GM12873 (cell line): Measurements from ENCODE around the gene TMEM131L.

ENCODE experiments used
- CTCF ChIP-seq: IDR thresholded peaks from 2 replicates; pipeline ENCODE4 v1.5.1; 2012; ENCODE audit warnings: low read depth, mild to moderate bottlenecking, moderate library complexity, low read length, control low read depth; ENCODE audit not compliant: insufficient read depth; ENCODE audit errors: missing control alignments

The TMEM131L gene

GRCh38 chr4:153497091-153497531 is 31.0 kb downstream of the TMEM131L start:
- TF ChIP-seq CTCF = no peak

DNA sequence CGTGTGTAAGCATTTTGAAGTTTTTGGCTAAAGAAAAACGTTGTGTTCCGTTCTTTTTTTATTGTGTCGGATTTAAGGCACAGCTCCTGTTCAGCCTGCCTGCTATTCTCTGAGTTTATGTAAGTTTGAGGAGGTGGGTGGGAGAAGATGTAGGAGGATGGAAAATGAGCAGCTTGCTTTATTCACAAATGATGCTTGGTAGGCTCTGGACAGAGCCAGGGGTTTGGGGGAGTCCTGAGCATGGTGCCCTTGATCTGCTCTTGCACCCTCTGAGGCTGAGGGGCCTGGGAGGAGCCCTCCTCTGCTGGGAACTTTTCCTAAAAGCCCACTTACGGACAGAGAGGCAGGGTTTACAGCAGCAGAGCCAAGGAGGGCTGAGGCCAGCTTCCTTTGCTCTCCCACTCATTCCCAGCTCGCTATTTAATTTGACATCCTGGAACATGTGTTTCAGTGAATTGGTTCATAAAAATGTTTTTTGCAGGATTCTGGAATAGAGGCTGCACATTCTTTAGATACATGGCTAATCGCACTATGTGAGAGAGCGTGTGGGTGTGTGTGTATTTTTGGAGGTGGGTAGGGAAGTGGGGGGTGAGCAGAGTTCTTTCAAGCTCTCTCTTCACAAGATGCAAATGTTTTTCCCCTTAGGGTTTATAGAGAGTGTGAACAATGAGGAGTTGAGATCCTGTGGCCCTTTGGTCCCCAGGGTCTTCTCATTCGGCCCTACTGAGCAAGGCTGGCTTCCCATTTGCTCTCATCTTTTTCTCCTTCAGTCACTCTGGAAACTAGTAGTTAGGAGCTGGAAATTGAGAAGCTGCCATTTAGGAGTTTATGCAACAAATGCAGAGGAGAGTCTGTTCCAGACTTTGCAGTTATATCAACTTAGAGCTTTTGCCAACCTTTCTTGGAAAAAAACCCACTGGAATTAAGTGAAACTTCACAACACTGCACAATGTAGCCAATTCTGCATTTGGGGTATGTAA is 32.1 kb downstream of the TMEM131L start:
- TF ChIP-seq CTCF = no peak

- no peak for TF ChIP-seq CTCF
Observed at GRCh38 chr4:153499005-153499404, 32.8 kb downstream of the TMEM131L start.

GRCh38 chr4:153501578-153501977 is 35.4 kb downstream of the TMEM131L start:
- TF ChIP-seq CTCF = no peak

- TF ChIP-seq CTCF = no peak
Observed at GRCh38 chr4:153502584-153502983, 36.4 kb downstream of the TMEM131L start.

DNA sequence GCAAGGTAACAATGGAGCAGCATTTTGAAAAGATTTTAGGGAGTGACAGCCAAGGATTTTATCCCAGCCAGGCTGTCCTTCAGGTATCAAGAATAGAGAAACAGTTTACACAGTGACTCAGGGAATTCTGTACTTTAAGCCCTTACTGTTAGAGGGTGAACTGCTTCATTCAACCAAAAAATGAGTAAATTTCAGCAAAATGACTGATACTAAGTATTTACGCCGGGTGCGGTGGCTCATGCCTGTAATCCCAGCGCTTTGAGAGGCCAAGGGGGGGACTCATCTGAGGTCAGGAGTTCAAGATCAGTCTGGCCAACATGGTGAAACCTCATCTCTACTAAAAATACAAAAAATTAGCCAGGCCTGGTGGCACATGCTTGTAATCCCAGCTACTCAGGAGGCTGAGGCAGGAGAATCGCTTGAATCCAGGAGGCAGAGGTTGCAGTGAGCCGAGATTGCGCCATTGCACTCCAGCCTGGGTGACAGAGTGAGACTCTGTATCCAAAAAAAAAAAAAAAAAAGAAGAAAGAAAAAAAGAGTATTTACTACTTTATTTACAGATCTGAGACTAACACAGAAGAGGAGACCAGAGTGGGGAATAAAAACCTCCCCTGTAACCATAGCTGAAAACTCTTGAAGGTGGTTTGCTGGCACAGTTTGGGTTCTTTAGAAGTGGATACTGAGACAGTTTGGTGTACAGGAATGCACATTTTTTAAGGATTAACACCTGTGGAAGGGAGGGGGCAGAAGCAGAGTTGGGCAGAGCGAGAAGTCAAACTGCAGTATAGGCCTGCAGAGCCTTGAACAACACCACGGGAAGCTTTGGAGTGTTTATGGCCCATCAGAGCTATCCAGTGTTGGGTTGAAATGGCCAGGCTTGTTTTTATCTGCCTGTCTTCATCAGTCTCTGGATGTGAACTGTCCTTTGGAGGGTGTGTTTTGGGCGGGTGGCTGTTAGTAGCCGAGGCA is 40.5 kb downstream of the TMEM131L start:
- no peak for TF ChIP-seq CTCF

DNA sequence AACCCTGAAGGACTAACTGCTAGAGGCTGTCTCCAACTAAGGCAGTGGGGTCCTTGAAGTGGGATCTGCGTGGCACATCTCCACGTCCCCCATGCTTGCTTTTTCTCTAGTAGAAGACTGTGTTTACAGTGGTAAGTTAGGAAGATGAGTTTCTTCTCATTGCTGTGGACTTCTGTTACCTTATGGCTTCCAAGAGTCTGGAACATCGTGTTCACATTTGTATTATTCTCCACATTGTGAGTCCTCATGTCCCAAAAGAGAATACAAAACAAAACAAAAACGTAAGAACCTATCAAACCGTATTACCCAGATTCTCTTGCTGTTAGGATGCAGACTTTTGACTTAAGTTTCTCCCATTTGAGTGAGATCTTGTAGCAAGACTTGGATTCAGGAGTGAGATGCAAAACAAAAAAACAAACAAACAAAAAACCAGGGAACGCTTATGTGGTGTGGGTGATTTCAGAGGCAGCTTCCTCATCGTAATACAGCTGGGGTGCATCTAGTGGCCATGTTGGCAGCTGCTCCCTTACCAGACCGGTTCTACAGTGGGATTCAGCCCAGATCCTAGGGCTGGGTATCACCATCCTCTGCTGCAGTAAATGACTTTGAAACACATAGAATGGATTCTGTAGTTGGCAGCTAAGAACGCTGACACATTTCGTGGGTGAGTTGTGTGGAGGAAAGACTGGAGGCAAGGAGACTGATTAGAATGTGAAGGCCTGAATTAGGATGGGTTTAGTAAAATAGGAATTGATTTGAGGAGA is 41.3 kb downstream of the TMEM131L start:
- TF ChIP-seq CTCF = no peak
